ENCODE results near the gene FOXD4L6. TPM values are rescaled to one million over a fixed set of nuclear protein-coding genes. Genes with fewer than 3 reads are reported as not detected.
"Not testable (repeated sequence)": the region's sequence is repeated elsewhere in the genome, so short reads cannot be mapped to it uniquely, and the experiment has no call there.

FOXD4L6 gene
- total RNA-seq = 0.09 TPM
- 0.16 TPM for polyA plus RNA-seq
- long read RNA-seq, donor 1 = 0 reads
- long read RNA-seq, donor 2 = 0 reads
- long read RNA-seq, donor 3, partial matches to known transcripts = 0 of 1 reads
- long read RNA-seq, donor 3, other reads (novel, unspliced or antisense) = 0 of 1 reads
- long read RNA-seq, donor 4 = 0 reads
- long read RNA-seq, donor 5, transcript FOXD4L6-201 (1 exons, 2,034 nt) = major isoform, 5 of 5 reads
- long read RNA-seq, donor 5, partial matches to known transcripts = 0 of 5 reads
- long read RNA-seq, donor 5, other reads (novel, unspliced or antisense) = 0 of 5 reads
- long read RNA-seq, donor 6 = 0 reads
- long read RNA-seq, donor 7, partial matches to known transcripts = 0 of 1 reads
- long read RNA-seq, donor 7, other reads (novel, unspliced or antisense) = 0 of 1 reads
- long read RNA-seq, donor 8 = 0 reads
- long read RNA-seq, donor 9 = 0 reads
- long read RNA-seq, donor 10, partial matches to known transcripts = 0 of 1 reads
- long read RNA-seq, donor 10, other reads (novel, unspliced or antisense) = 0 of 1 reads

- not testable (repeated sequence) for H3K4me1 ChIP-seq (ENCODE audit: control insufficient read depth in 2 of 2, insufficient read depth in 2 of 2, low read length in 2 of 2); H3K9me3 ChIP-seq (ENCODE audit: control insufficient read depth in 2 of 2, insufficient read depth in 1 of 2, low read length in 1 of 2); H3K27me3 ChIP-seq (ENCODE audit: control insufficient read depth in 2 of 2, insufficient read depth in 1 of 2, low read length in 1 of 2); DNase-seq (ENCODE audit: low read depth in 6 of 9, low spot score in 9 of 9); H3K27ac ChIP-seq (ENCODE audit: low read depth in 1 of 2, low read length in 1 of 2); H3K36me3 ChIP-seq (ENCODE audit: control insufficient read depth in 2 of 2, insufficient read depth in 2 of 2, low read length in 1 of 2); H3K4me3 ChIP-seq (ENCODE audit: low read length in 2 of 2)
- WGBS = 81% methylated on average over 1 of the region's 15 CpGs
These were observed at the start of gene FOXD4L6 for GRCh38 chr9:41128581-41128980. FOXD4L6 (minus strand) TSS chr9:41128681; CDS start chr9:41128383, 298 bp downstream.

GRCh38 chr9:41174994-41175393 lies 46.5 kb upstream of the FOXD4L6 start:
- not testable (repeated sequence) for H3K36me3 ChIP-seq (ENCODE audit: control insufficient read depth in 2 of 2, insufficient read depth in 2 of 2, low read length in 1 of 2); H3K27ac ChIP-seq (ENCODE audit: low read depth in 1 of 2, low read length in 1 of 2); H3K27me3 ChIP-seq (ENCODE audit: control insufficient read depth in 2 of 2, insufficient read depth in 1 of 2, low read length in 1 of 2); H3K4me1 ChIP-seq (ENCODE audit: control insufficient read depth in 2 of 2, insufficient read depth in 2 of 2, low read length in 2 of 2); H3K4me3 ChIP-seq (ENCODE audit: low read length in 2 of 2); DNase-seq (ENCODE audit: low read depth in 6 of 9, low spot score in 9 of 9); H3K9me3 ChIP-seq (ENCODE audit: control insufficient read depth in 2 of 2, insufficient read depth in 1 of 2, low read length in 1 of 2)
- WGBS = 97% methylated on average over 2 of the region's 4 CpGs

- not testable (repeated sequence) for H3K9me3 ChIP-seq (ENCODE audit: control insufficient read depth in 2 of 2, insufficient read depth in 1 of 2, low read length in 1 of 2); H3K4me1 ChIP-seq (ENCODE audit: control insufficient read depth in 2 of 2, insufficient read depth in 2 of 2, low read length in 2 of 2); DNase-seq (ENCODE audit: low read depth in 6 of 9, low spot score in 9 of 9); H3K36me3 ChIP-seq (ENCODE audit: control insufficient read depth in 2 of 2, insufficient read depth in 2 of 2, low read length in 1 of 2); H3K4me3 ChIP-seq (ENCODE audit: low read length in 2 of 2); H3K27ac ChIP-seq (ENCODE audit: low read depth in 1 of 2, low read length in 1 of 2); H3K27me3 ChIP-seq (ENCODE audit: control insufficient read depth in 2 of 2, insufficient read depth in 1 of 2, low read length in 1 of 2)
- whole genome bisulfite sequencing = 97% methylated on average over 17 of the region's 18 CpGs
These were observed 21.6 kb upstream of the FOXD4L6 start for GRCh38 chr9:41150116-41150515.

- not testable (repeated sequence) for H3K36me3 ChIP-seq (ENCODE audit: control insufficient read depth in 2 of 2, insufficient read depth in 2 of 2, low read length in 1 of 2); H3K27me3 ChIP-seq (ENCODE audit: control insufficient read depth in 2 of 2, insufficient read depth in 1 of 2, low read length in 1 of 2); DNase-seq (ENCODE audit: low read depth in 6 of 9, low spot score in 9 of 9); H3K4me1 ChIP-seq (ENCODE audit: control insufficient read depth in 2 of 2, insufficient read depth in 2 of 2, low read length in 2 of 2); H3K27ac ChIP-seq (ENCODE audit: low read depth in 1 of 2, low read length in 1 of 2); H3K9me3 ChIP-seq (ENCODE audit: control insufficient read depth in 2 of 2, insufficient read depth in 1 of 2, low read length in 1 of 2); H3K4me3 ChIP-seq (ENCODE audit: low read length in 2 of 2)
- WGBS = 92% methylated on average over 2 of the region's 2 CpGs
These were observed 13.4 kb upstream of the FOXD4L6 start for GRCh38 chr9:41141878-41142277.

- not testable (repeated sequence) for DNase-seq (ENCODE audit: low read depth in 6 of 9, low spot score in 9 of 9); H3K9me3 ChIP-seq (ENCODE audit: control insufficient read depth in 2 of 2, insufficient read depth in 1 of 2, low read length in 1 of 2); H3K27ac ChIP-seq (ENCODE audit: low read depth in 1 of 2, low read length in 1 of 2); H3K36me3 ChIP-seq (ENCODE audit: control insufficient read depth in 2 of 2, insufficient read depth in 2 of 2, low read length in 1 of 2); H3K4me1 ChIP-seq (ENCODE audit: control insufficient read depth in 2 of 2, insufficient read depth in 2 of 2, low read length in 2 of 2); H3K27me3 ChIP-seq (ENCODE audit: control insufficient read depth in 2 of 2, insufficient read depth in 1 of 2, low read length in 1 of 2); H3K4me3 ChIP-seq (ENCODE audit: low read length in 2 of 2)
- 12% methylated on average over 16 of the region's 45 CpGs for WGBS
These were observed 1.6 kb downstream of the FOXD4L6 start for GRCh38 chr9:41126746-41127446.

- H3K9me3 ChIP-seq (ENCODE audit: control insufficient read depth in 2 of 2, insufficient read depth in 1 of 2, low read length in 1 of 2); H3K27me3 ChIP-seq (ENCODE audit: control insufficient read depth in 2 of 2, insufficient read depth in 1 of 2, low read length in 1 of 2); H3K4me3 ChIP-seq (ENCODE audit: low read length in 2 of 2); DNase-seq (ENCODE audit: low read depth in 6 of 9, low spot score in 9 of 9); H3K36me3 ChIP-seq (ENCODE audit: control insufficient read depth in 2 of 2, insufficient read depth in 2 of 2, low read length in 1 of 2); H3K4me1 ChIP-seq (ENCODE audit: control insufficient read depth in 2 of 2, insufficient read depth in 2 of 2, low read length in 2 of 2); H3K27ac ChIP-seq (ENCODE audit: low read depth in 1 of 2, low read length in 1 of 2): not testable (repeated sequence)
- 22% methylated on average over 3 of the region's 3 CpGs for WGBS
These were observed 2.5 kb downstream of the FOXD4L6 start for GRCh38 chr9:41125936-41126335.

GRCh38 chr9:41125109-41125658 lies 3.3 kb downstream of the FOXD4L6 start:
- no CpG with 5 or more reads among the region's 21 CpGs for WGBS

GRCh38 chr9:41124250-41125108 lies 4.0 kb downstream of the FOXD4L6 start:
- H3K27ac ChIP-seq (ENCODE audit: low read depth in 1 of 2, low read length in 1 of 2); H3K4me1 ChIP-seq (ENCODE audit: control insufficient read depth in 2 of 2, insufficient read depth in 2 of 2, low read length in 2 of 2); H3K4me3 ChIP-seq (ENCODE audit: low read length in 2 of 2); H3K27me3 ChIP-seq (ENCODE audit: control insufficient read depth in 2 of 2, insufficient read depth in 1 of 2, low read length in 1 of 2); DNase-seq (ENCODE audit: low read depth in 6 of 9, low spot score in 9 of 9); H3K36me3 ChIP-seq (ENCODE audit: control insufficient read depth in 2 of 2, insufficient read depth in 2 of 2, low read length in 1 of 2); H3K9me3 ChIP-seq (ENCODE audit: control insufficient read depth in 2 of 2, insufficient read depth in 1 of 2, low read length in 1 of 2): not testable (repeated sequence)
- 28% methylated on average over 35 of the region's 52 CpGs for WGBS

More at GRCh38 chr9:41125109-41125658, 3.3 kb downstream of the FOXD4L6 start:
- not testable (repeated sequence) for H3K9me3 ChIP-seq (ENCODE audit: control insufficient read depth in 2 of 2, insufficient read depth in 1 of 2, low read length in 1 of 2); H3K27me3 ChIP-seq (ENCODE audit: control insufficient read depth in 2 of 2, insufficient read depth in 1 of 2, low read length in 1 of 2); H3K4me1 ChIP-seq (ENCODE audit: control insufficient read depth in 2 of 2, insufficient read depth in 2 of 2, low read length in 2 of 2); H3K27ac ChIP-seq (ENCODE audit: low read depth in 1 of 2, low read length in 1 of 2); H3K4me3 ChIP-seq (ENCODE audit: low read length in 2 of 2); DNase-seq (ENCODE audit: low read depth in 6 of 9, low spot score in 9 of 9); H3K36me3 ChIP-seq (ENCODE audit: control insufficient read depth in 2 of 2, insufficient read depth in 2 of 2, low read length in 1 of 2)

Data from thymus (tissue), 14 donors.